Measurements from ENCODE around the gene ITGA1.
A peak's percentile ranks its signal among the peaks of the same experiment; 100 is the strongest.

The ITGA1 gene

DNA sequence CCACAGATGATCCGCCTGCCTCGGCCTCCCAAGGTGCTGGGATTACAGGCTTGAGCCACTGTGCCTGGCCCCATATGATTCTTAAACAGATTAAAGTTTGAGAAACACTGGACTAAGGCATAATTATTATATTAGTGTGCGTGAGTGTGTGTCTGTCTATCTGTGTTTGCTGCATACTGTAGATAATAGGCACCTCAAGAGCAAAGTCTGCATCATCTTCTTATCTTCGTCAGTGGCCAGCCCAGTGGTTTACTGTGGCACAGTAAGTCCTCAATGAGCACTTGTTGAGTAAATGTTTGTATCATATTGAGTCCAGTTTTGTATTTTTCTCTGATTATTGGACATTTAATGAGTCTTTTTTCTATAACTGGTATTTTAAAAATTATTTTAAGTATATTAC lies 81.7 kb downstream of the ITGA1 start:
- no peak for DNase-seq

DNA sequence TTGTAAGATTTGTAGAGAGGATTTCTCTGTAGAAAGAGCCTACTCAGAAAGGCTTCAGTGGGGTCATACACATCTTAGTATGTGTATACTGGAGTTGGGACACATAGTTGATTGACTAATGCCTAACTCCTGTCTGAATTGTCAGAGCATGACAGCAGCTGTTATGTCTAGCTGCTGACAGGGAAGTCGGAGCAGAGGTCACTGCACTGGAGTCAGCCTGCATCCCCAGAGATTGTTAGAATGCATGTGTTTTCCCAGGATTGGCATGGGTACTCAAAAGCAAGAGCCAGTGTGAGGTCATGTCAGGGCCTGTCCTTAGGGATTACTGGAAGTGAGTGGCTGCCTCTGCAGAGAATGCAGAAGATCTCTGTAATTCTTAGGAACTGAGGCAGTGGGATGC lies 82.7 kb downstream of the ITGA1 start:
- DNase-seq, result peak in 1 of 2 experiments; percentile 8

DNA sequence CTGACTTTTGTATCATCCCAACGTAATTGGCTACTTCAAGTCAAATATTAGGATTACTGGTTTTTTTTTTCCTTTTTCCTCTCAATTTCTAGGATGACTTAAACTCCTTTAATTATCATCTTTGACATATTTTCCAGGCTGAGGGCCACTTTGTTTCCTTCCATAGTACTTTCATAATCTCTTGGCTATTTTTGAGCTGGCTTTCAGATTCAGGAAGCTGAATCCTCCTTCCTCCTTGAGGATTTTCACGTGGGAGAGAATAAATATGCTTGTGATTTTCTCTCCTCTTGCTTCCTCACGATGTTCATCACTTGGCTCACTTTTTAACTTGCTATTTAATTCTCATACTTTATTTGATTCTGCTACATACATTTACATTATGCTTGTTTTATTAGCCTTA lies 88.1 kb downstream of the ITGA1 start:
- no peak for DNase-seq

- no peak for DNase-seq
These were observed 88.7 kb downstream of the ITGA1 start for GRCh38 chr5:52876456-52876855.

- peak in 1 of 2 experiments; percentile 5 for DNase-seq
These were observed 90.9 kb downstream of the ITGA1 start for GRCh38 chr5:52878656-52879055.

DNA sequence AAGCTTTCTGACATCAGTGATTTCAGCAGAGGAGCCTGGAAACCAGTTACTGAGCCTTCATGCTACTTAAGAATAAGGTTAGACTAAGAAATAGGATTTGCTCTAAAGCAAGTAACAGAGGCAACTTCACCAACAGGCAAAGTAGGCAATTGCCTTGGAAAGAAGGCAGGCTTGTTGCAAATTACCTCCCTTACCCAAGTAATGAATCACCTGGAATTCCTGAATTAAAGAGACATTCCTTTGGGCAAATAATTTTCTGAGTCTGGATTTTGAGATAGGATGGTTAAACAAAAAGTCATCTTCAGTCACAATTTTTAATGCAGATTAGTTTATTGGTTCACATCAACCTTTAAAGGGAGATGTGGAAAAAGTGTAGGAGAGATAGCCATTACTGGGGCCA lies 92.8 kb downstream of the ITGA1 start:
- DNase-seq, result no peak

GRCh38 chr5:52881468-52881867 lies 93.8 kb downstream of the ITGA1 start:
- no peak for DNase-seq

GRCh38 chr5:52883110-52883509 lies 95.4 kb downstream of the ITGA1 start:
- no peak for DNase-seq

DNA sequence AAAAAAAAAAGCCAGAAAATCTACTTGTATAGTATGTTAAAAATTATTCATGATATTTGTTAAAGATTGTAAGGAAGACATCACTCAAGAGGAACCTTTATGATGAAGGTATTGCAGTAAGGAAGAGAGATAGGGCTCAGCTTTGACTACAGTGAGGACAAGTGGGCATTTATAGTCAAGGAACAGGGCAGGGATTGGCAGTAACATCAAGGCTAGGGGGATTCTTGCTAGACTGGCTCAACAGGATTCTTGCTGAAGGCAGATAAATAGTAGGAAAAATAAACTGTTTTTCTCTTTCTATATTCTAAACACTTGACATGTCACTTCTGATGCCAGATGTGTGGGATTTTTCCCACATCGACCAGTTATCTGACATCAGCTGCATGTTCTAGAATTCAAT lies 96.7 kb downstream of the ITGA1 start:
- no peak for DNase-seq

GRCh38 chr5:52885614-52886013 lies 97.9 kb downstream of the ITGA1 start:
- DNase-seq, result no peak

GRCh38 chr5:52886206-52886605 lies 98.5 kb downstream of the ITGA1 start:
- no peak for DNase-seq

- peak in 1 of 2 experiments; percentile 25 for DNase-seq
These were observed 99.3 kb downstream of the ITGA1 start for GRCh38 chr5:52887066-52887465.

DNA sequence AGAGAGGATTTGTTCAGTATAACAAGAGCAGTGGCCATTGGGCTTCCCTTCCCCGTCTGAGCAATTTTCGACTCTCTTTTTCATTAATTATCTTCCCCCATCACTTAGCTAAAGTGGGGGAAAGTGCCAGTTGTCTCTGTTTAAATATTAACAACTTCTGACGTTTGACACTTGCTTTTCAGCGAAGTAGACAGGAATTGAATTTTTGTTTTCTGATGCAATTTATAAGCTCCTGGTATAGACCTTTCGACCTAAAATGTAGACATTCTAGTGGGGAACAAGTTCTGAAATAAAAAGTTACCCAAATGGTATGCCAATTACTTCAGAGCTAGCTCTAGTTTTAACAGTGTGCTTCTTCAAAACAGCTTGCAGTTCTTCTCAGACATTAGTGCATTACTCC lies 100.6 kb downstream of the ITGA1 start:
- DNase-seq, result no peak

DNA sequence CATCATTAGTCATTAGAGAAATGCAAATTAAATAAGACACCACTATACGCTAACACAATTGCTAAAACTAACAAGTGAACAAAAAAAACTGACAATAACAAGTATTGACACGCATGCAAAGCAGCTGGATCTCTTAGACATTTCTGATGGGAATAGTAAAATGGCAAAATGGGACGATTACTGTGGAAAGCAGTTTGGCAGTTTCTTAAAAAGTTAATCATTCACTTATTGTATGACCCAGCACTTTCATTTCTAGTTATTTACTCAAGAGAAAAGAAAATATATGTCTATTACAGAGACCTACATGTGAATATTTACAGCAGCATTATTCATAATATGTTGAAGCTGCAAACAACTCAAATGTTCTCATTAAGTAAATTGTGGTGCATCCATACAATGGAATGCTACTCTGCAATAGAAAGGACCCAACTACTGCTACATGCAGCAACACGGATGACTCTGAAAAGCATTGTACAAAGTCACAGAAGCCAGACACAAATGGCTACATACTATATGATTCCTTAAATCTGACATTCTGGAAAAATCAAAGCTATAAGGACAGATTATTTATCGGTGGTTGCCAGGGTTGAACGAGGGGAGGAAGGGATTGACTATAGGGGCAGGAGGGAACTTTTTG lies 104.6 kb downstream of the ITGA1 start:
- DNase-seq, result no peak

GRCh38 chr5:52893105-52893504 lies 105.4 kb downstream of the ITGA1 start:
- no peak for DNase-seq

DNA sequence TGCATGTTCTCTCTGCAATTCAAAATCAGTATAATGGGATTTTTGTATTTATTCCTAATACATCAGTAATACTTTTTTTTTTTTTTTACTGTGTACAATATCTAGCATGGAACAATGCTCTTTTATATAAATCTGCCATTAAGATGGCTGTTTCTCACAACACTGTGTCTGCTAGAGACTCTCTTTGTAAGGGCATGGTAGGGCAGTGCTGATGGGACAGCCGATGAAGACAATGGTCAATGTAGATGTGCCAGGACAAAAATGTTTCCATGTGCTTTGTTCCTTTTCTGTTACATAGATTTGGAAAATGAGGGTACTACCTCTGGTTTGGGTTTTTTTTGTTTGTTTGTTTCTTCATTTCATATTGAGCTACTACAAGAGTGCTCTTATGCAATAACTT lies 106.1 kb downstream of the ITGA1 start:
- no peak for DNase-seq

DNA sequence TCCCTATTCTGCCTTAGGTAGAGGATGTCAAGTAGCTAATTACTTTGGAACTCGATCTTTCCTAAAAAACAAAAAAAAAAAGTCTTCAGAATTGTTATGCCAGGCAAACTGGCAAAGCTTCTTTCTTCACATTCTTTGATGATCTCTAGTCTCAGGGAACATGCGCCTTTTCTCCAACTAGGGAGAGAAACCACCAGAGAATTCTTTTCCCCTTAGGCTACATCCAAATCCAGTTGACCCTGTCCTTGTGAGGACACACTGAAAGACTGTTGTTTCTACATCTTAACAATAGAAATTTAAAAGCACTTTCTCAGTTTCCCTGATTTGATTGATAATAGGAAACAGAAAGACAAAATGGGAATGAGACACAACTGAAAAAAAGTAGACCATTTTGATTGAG lies 106.7 kb downstream of the ITGA1 start:
- no peak for DNase-seq

DNA sequence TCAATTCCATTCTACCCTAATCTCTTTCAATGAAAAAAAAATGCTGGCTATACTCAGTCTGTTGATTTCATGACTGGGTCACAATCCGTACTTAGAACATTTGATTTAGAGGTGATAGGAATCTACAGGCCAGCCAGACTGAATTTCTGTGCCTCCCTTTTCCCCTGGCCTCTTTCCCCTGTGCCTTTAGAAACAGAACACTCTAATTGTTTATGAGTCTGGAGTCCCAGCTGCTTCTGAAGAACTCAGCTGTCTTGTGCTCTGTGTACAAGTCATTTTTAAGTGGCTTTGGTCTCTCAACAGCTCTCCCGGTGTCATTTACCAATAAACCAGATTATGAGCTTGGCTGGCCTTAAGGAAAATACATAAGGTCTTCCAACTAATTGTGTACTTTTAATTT lies 107.4 kb downstream of the ITGA1 start:
- DNase-seq, result peak; percentile 52 to 77

DNA sequence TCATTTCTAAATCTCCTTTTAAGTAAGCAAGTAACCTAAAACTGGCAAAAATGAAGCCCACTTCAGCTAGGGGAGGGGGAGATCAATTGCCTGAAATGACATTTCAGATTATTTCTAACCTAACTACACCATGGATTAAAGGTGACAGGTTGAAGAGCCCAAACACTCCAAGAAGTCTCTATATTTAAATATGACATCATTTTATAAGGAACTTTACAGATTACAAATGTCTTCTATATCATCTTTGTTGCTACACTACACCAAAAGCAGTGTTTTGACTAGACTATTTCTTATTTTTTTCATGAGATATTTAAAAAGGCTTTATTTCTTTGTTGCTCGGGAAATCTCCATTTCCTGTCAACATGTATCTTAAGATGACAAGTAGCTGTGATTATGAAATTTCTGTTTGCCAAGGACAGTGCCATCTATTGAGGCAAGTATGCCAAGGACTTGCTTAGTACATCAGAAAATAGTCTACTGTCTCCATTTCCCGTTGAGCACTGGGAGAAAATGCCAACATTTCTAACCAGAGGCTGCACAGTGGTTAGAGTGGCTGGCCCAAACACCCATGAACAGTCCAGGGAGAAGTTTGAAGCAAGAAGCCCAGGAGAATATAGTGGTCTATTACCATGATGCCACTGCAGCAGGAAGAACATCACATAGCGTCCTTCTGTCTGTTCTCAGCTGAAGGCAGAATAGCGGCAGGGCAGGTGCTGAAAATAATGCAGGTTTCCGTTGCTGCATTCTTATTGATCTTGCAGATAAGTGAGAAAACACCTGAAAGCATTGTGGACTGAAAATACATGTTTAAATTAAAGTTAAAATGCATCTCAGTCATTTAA lies 108.1 kb downstream of the ITGA1 start:
- DNase-seq, result no peak

GRCh38 chr5:52896534-52897237 lies 109.0 kb downstream of the ITGA1 start:
- no peak for DNase-seq

GRCh38 chr5:52897238-52897614 lies 109.5 kb downstream of the ITGA1 start:
- DNase-seq, result no peak

- DNase-seq, result no peak
These were observed 111.4 kb downstream of the ITGA1 start for GRCh38 chr5:52898961-52899680.

- DNase-seq, result no peak
These were observed 115.4 kb downstream of the ITGA1 start for GRCh38 chr5:52903142-52903541.

Measured in NCI-H524 (cell line).